Trophoblast cell (in vitro differentiated cells and primary cell): ENCODE results near the gene BRD3.

Experiments used
- DNase-seq, 2 donors: peaks; one replicate each; pipeline ENCODE4 v3.0.0-alpha.2; 2016
- H2AFZ ChIP-seq: 2 replicates; pipeline ENCODE4 v1.6.1; 2013; ENCODE audit warnings: low read length, moderate library complexity, mild to moderate bottlenecking; ENCODE audit not compliant: insufficient read depth, poor library complexity
- H2AK5ac ChIP-seq: 2 replicates; pipeline ENCODE4 v1.6.1; 2013; ENCODE audit warnings: mild to moderate bottlenecking, low read length
- H2BK120ac ChIP-seq: 2 replicates; pipeline ENCODE4 v1.6.1; 2013; ENCODE audit warnings: low read length, mild to moderate bottlenecking, moderate library complexity; ENCODE audit not compliant: insufficient read depth, poor library complexity
- H2BK12ac ChIP-seq: 2 replicates; pipeline ENCODE4 v1.6.1; 2013; ENCODE audit warnings: mild to moderate bottlenecking, low read length, moderate library complexity
- H2BK5ac ChIP-seq: 2 replicates; pipeline ENCODE4 v1.6.1; 2013; ENCODE audit warnings: low read length, low read depth, moderate library complexity, mild to moderate bottlenecking; ENCODE audit not compliant: poor library complexity
- H3K14ac ChIP-seq: 2 replicates; pipeline ENCODE4 v1.6.1; 2013; ENCODE audit warnings: mild to moderate bottlenecking, low read length
- H3K18ac ChIP-seq: 2 replicates; pipeline ENCODE4 v1.6.1; 2013; ENCODE audit warnings: mild to moderate bottlenecking, low read length
- H3K23ac ChIP-seq: 2 replicates; pipeline ENCODE4 v1.6.1; 2013; ENCODE audit warnings: low read length
- H3K27ac ChIP-seq: 2 replicates; pipeline ENCODE4 v1.5.1; 2013; ENCODE audit warnings: low read depth, mild to moderate bottlenecking, inconsistent platforms, low read length, moderate library complexity
- H3K27me3 ChIP-seq: 2 replicates; pipeline ENCODE4 v1.6.1; 2013; ENCODE audit warnings: inconsistent platforms, mild to moderate bottlenecking, low read length, moderate library complexity; ENCODE audit not compliant: insufficient read depth
- H3K36me3 ChIP-seq, 2 experiments: 1 replicate in 1 of 2; 2 replicates in 1 of 2; pipeline ENCODE4 v1.6.1; 2013; ENCODE audit warnings: low read length in 2 of 2, mild to moderate bottlenecking in 2 of 2, moderate library complexity in 1 of 2; ENCODE audit not compliant: insufficient read depth in 2 of 2, control insufficient read depth in 1 of 2
- H3K4ac ChIP-seq: 2 replicates; pipeline ENCODE4 v1.6.1; 2013; ENCODE audit warnings: low read depth, mild to moderate bottlenecking, low read length, moderate library complexity
- H3K4me1 ChIP-seq, 2 experiments: 1 replicate in 1 of 2; 2 replicates in 1 of 2; pipeline ENCODE4 v1.6.1; 2013; ENCODE audit warnings: low read length in 2 of 2, mild to moderate bottlenecking in 2 of 2, moderate library complexity in 1 of 2; ENCODE audit not compliant: insufficient read depth in 2 of 2, control insufficient read depth in 1 of 2
- H3K4me2 ChIP-seq: 2 replicates; pipeline ENCODE4 v1.6.1; 2013; ENCODE audit warnings: inconsistent platforms, mild to moderate bottlenecking, low read length, moderate library complexity
- H3K4me3 ChIP-seq: 2 replicates; pipeline ENCODE4 v1.5.1; 2013; ENCODE audit warnings: mild to moderate bottlenecking, low read depth, low read length, inconsistent platforms
- H3K79me1 ChIP-seq: one replicate; pipeline ENCODE4 v1.6.1; 2013; ENCODE audit warnings: low read length
- H3K79me2 ChIP-seq: 2 replicates; pipeline ENCODE4 v1.6.1; 2013; ENCODE audit warnings: low read length, mild to moderate bottlenecking; ENCODE audit not compliant: control insufficient read depth, insufficient read depth, poor library complexity
- H3K9ac ChIP-seq: 2 replicates; pipeline ENCODE4 v1.6.1; 2013; ENCODE audit warnings: mild to moderate bottlenecking, low read length
- H3K9me3 ChIP-seq: 2 replicates; pipeline ENCODE4 v1.6.1; 2013; ENCODE audit warnings: low read depth, mild to moderate bottlenecking, control low read depth, inconsistent platforms, low read length; ENCODE audit not compliant: insufficient read depth
- H4K12ac ChIP-seq: 2 replicates; pipeline ENCODE4 v1.6.1; 2013; ENCODE audit warnings: low read depth, mild to moderate bottlenecking, low read length, moderate library complexity
- H4K8ac ChIP-seq: 2 replicates; pipeline ENCODE4 v1.6.1; 2013; ENCODE audit warnings: low read depth, mild to moderate bottlenecking, low read length, moderate library complexity
- H4K91ac ChIP-seq: one replicate; pipeline ENCODE4 v1.6.1; 2013; ENCODE audit warnings: low read depth, mild to moderate bottlenecking, low read length, moderate library complexity
- WGBS: extraction: QIAGEN DNeasy Blood & Tissue Kit; methylation state at CpG from one replicate; pipeline ENCODE4 v1.1.7; 2013; ENCODE audit warnings: missing lambda C conversion rate; ENCODE audit not compliant: insufficient read length, insufficient coverage; ENCODE audit errors: extremely low coverage; 5-methylcytosine and 5-hydroxymethylcytosine counted together

The BRD3 gene

DNA sequence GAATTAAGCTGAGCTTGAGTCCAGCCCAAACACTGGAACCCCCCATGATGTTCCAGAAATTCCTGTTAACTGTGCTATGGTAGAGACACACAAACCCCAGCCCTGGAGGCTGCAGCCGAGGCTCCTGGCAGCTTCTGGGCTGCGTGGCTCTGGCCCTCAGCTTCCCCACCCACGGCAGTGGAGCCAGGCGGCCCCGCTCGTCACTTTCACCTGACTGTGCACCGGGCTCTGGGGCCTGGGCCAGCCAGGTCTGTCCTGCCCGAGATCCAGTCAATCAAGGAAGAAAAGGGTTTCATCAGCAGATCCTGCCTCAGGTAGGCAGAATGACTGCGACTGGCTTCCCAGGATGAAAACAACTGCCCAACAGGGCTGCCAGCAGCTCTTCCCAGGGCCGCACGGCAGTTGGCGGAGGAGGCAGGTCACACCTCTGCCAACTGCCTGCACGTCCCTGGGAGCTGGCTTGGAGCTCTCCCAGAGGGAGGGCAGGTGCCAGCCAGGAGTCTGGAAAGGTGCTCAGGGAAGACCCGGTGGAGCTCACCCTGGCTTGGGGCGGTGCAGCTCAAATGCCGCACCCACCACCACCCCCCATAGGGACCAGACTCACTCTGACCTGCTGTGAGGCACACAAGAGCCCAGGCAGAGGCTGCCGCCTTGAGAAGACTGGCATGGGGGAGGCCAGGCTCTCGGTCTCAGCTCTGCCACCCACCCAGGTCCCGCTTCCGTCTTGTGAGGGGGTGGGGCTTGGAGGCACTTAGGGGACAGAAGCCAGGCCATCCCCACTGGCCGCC lies 20.7 kb downstream of the BRD3 start:
- H3K23ac ChIP-seq: no peak overlapping the region
- no peak overlapping the region for H2BK120ac ChIP-seq
- peaks cover 80% of the 10 kb centered on the region in 2 experiments for H3K36me3 ChIP-seq
- no peak overlapping the region for H2AK5ac ChIP-seq
- H2BK12ac ChIP-seq: no peak overlapping the region
- no peak overlapping the region for H2AFZ ChIP-seq
- DNase-seq: no peak
- H3K4me1 ChIP-seq: no peaks in the 10 kb centered on the region
- no peak overlapping the region for H3K14ac ChIP-seq
- WGBS: no CpG with 5 or more reads among the region's 21 CpGs
- H3K79me1 ChIP-seq: no peaks in the 10 kb centered on the region
- no peak overlapping the region for H4K91ac ChIP-seq
- no peak overlapping the region for H3K4me3 ChIP-seq
- H3K27ac ChIP-seq: no peak overlapping the region
- H3K9me3 ChIP-seq: peaks cover 5% of the 10 kb centered on the region
- H3K18ac ChIP-seq: no peak overlapping the region
- no peaks in the 10 kb centered on the region for H3K79me2 ChIP-seq
- no peak overlapping the region for H3K4ac ChIP-seq
- no peak overlapping the region for H3K4me2 ChIP-seq
- no peak overlapping the region for H4K12ac ChIP-seq
- H3K27me3 ChIP-seq: no peaks in the 10 kb centered on the region
- no peak overlapping the region for H3K9ac ChIP-seq
- no peak overlapping the region for H4K8ac ChIP-seq
- no peak overlapping the region for H2BK5ac ChIP-seq

DNA sequence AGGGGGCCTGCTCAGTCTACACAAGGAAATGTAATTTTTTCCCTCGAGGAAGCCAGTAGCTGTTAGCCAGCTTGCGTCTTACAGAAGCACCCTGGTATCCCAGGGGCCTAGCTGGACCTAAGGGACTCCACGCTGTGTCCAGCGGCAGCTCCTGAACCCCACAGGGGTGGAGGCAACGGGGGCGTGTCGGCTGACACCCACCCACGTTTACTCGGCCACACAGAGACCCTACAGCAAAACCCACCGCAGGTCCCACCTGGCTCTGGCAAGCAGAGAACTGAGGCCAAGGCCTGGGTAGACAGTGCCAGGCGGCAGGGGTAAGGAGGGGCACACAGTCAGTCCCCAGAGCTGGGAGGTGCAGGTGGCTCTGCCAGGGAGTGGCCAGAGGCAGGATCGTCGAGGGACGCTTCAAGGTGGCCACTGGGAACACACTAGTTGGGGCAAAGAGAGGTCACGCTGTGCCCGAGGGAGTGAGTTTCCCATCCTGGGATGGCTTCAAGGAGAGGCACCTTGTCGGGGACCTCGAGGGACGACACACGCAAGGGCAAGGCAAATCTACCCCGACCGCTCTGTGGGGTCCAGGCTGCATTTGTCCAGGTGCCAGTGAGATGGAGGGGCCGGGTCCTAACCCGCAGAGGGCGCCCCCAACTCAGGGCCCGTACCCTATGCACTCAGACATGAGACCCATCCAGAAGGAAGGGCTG lies 21.8 kb downstream of the BRD3 start:
- no peak overlapping the region for H3K18ac ChIP-seq
- no peaks in the 10 kb centered on the region for H3K4me1 ChIP-seq
- H3K79me1 ChIP-seq: no peaks in the 10 kb centered on the region
- no peaks in the 10 kb centered on the region for H3K79me2 ChIP-seq
- no peak overlapping the region for H3K4ac ChIP-seq
- H3K14ac ChIP-seq: no peak overlapping the region
- H2BK12ac ChIP-seq: no peak overlapping the region
- H3K4me3 ChIP-seq: no peak overlapping the region
- H3K9me3 ChIP-seq: peaks cover 5% of the 10 kb centered on the region
- H3K36me3 ChIP-seq: peaks cover 84 to 85% of the 10 kb centered on the region in 2 experiments
- H4K8ac ChIP-seq: no peak overlapping the region
- H4K12ac ChIP-seq: no peak overlapping the region
- no peak overlapping the region for H2AFZ ChIP-seq
- no peak overlapping the region for H3K27ac ChIP-seq
- no peaks in the 10 kb centered on the region for H3K27me3 ChIP-seq
- H3K4me2 ChIP-seq: no peak overlapping the region
- no CpG with 5 or more reads among the region's 26 CpGs for WGBS
- no peak overlapping the region for H4K91ac ChIP-seq
- no peak overlapping the region for H2BK120ac ChIP-seq
- no peak overlapping the region for H2AK5ac ChIP-seq
- DNase-seq: no peak
- H3K9ac ChIP-seq: no peak overlapping the region
- no peak overlapping the region for H2BK5ac ChIP-seq
- H3K23ac ChIP-seq: no peak overlapping the region

DNA sequence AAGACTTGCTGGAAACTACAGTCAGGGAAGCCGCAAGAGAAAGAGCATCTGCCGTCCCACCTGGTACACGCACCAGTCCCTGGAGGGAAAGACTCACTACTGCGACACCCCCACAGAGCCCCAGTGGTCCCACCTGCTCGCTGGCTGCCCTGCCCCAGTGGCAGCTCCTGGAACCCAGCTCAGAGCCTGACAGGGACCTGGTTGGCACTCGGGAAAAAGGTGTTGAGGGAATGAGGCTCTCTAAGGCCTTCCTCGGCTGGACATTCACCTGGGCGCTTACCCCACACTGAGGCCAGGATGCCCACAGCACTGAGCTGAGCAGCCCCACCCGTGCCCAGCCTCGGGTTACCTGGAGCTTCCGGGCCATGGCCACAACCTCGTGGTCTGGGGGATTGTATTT lies 22.9 kb downstream of the BRD3 start:
- no peak overlapping the region for H3K9ac ChIP-seq
- no peak for DNase-seq
- H3K4me3 ChIP-seq: no peak overlapping the region
- H3K18ac ChIP-seq: no peak overlapping the region
- no CpG with 5 or more reads among the region's 12 CpGs for WGBS
- H3K4me2 ChIP-seq: no peak overlapping the region
- no peaks in the 10 kb centered on the region for H3K4me1 ChIP-seq
- no peak overlapping the region for H4K12ac ChIP-seq
- H3K14ac ChIP-seq: no peak overlapping the region
- H3K36me3 ChIP-seq: peaks cover 83% of the 10 kb centered on the region in 2 experiments
- no peaks in the 10 kb centered on the region for H3K27me3 ChIP-seq
- H2AK5ac ChIP-seq: no peak overlapping the region
- H3K23ac ChIP-seq: no peak overlapping the region
- no peak overlapping the region for H4K91ac ChIP-seq
- no peak overlapping the region for H2AFZ ChIP-seq
- no peak overlapping the region for H2BK12ac ChIP-seq
- no peaks in the 10 kb centered on the region for H3K79me1 ChIP-seq
- no peak overlapping the region for H2BK5ac ChIP-seq
- H2BK120ac ChIP-seq: no peak overlapping the region
- no peak overlapping the region for H4K8ac ChIP-seq
- H3K27ac ChIP-seq: no peak overlapping the region
- H3K9me3 ChIP-seq: peaks cover 5% of the 10 kb centered on the region
- no peak overlapping the region for H3K4ac ChIP-seq
- no peaks in the 10 kb centered on the region for H3K79me2 ChIP-seq

DNA sequence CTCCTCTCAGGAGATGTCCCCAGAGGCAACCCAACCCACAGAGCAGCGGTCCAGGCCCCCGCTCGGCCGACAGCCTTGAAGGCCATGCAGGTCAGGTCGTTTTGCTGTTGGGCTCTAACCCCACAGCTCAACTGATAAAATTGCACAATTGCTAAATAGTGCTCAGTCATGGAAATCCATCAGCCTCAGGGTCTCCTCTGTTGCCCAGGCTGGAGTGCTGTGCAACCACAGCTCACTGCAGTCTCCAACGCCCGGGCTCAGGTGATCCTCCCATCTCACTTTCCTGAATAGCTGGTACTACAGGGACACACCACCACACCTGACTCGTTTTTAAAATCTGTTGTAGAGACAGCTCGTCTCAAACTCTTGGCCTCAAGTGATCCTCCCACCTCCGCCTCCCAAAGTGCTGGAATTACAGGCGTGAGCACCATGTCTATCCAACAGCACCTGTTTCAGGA lies 24.3 kb downstream of the BRD3 start:
- H4K91ac ChIP-seq: no peak overlapping the region
- H3K18ac ChIP-seq: no peak overlapping the region
- H3K4me1 ChIP-seq: no peaks in the 10 kb centered on the region
- H2BK120ac ChIP-seq: no peak overlapping the region
- H3K4ac ChIP-seq: no peak overlapping the region
- no peak overlapping the region for H3K23ac ChIP-seq
- no peak overlapping the region for H2AFZ ChIP-seq
- no peak overlapping the region for H3K4me3 ChIP-seq
- H2BK12ac ChIP-seq: no peak overlapping the region
- H4K12ac ChIP-seq: no peak overlapping the region
- H3K4me2 ChIP-seq: no peak overlapping the region
- H2AK5ac ChIP-seq: no peak overlapping the region
- no peak overlapping the region for H4K8ac ChIP-seq
- no peaks in the 10 kb centered on the region for H3K27me3 ChIP-seq
- no peak overlapping the region for H3K27ac ChIP-seq
- H3K14ac ChIP-seq: no peak overlapping the region
- no peak for DNase-seq
- no peaks in the 10 kb centered on the region for H3K79me1 ChIP-seq
- H3K9ac ChIP-seq: no peak overlapping the region
- H3K36me3 ChIP-seq: peaks cover 77 to 78% of the 10 kb centered on the region in 2 experiments
- H2BK5ac ChIP-seq: no peak overlapping the region
- peaks cover 5% of the 10 kb centered on the region for H3K9me3 ChIP-seq
- no peaks in the 10 kb centered on the region for H3K79me2 ChIP-seq
- no CpG with 5 or more reads among the region's 11 CpGs for WGBS
